Kidney tubule cell (primary cell): ENCODE measurements around the gene GTSE1.
A peak's percentile ranks its signal among the peaks of the same experiment; 100 is the strongest.

ENCODE experiments used
- DNase-seq: peaks from one replicate; pipeline ENCODE4 v3.0.0-alpha.2; 2018; ENCODE audit warnings: low spot score

GTSE1 gene

DNA sequence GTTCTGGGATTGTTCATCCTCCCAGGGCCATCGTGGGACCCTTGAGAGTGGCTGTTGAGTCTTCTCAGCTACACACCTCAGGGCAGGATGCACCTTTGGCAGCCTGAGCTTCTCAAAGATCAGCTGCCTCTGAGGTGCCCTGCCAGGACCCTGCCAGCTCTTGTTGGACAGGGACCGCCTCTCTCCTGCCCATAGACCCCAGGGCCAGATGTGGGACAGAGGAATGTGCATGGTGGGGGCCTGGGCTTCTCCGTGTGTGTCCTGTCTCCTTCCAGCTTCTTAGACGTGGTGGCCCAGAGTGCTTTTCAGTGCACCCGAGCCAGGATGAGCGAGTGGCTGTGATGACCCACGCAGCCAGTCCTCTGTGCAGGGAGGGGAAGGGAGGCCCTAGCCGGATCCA lies 32.9 kb downstream of the GTSE1 start:
- DNase-seq: no peak

DNA sequence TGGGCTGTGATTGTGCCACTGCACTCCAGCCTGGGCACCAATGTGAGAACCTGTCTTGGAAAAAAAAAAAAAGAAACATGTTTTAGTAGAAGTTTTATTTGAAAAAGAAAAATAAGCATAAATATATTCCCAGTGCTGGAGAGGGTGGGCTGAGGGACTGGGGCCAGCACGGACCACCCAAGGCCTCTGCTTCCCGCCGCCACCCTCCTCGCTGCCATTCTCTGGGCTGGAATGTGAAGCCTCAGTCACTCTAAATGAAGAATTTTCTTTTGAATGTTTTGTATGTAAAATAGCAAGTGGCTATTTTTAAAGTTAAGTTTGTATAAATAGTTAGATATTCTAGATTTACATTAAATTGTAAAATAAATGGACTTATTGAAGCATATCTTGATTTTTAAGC lies 33.8 kb downstream of the GTSE1 start:
- no peak for DNase-seq

DNA sequence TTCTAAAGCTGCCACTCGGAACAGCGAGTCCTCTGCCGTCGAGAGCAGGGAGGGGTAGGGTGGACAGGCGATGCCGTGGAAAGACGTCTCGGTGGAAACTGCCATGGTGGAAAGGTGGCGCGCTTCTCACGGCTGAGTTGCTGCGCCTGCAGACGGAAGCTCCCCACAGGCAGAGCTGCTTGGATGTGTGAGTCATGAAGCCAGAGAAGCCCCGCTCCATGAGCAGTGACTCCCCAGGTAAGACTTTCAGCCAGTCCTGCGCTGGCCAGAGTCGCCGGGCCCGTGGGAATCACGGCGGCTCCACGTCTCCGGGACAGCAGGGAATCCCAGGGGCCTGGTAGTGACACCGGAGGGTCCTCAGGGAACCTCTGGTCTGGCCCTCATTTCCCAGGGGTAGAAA lies 34.8 kb downstream of the GTSE1 start:
- no peak for DNase-seq

DNA sequence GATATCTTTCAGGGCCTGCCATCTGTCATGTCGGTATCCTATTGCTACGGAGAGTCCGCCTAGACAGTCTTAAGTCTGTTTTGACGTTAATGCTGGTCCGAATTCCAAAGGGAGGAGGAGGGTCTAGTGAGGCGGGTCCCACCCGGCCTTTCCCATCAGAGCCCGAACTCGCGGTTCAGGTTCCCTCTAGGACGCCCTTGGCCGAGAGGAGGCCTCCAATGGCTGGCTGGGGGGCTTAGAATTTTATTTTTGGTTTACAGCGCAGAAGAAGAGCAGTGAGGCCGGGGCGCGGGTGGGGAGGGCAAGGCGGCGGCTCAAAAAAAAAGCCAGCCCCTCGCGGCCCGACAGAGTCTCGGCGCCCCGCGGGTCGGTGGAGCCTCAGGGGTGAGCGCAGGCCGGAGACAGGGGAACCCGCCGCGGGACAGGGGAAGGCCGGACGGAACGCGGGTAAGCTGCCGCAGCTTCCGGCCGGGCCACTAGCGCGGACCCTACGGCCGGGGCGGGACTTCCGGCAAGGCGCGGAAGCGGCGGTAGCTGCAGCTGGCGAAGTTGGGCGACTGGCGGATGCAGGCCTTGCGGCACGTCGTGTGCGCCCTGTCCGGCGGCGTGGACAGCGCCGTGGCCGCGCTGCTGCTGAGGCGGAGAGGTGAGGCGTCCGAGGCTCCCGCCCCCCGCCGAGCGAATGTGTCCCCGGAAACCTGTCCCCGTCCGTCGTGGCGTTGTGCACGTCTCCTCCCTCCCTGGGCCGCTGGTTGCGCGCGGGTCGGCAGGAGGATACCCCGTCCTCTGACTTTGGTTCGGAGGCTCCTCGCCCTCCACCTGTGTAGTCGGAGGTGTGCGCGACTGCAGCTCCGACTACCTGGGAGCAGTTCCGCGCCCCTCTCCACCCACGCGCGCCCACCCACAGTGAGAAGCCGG lies 38.8 kb downstream of the GTSE1 start, which contains the start of gene TRMU:
Gene TRMU (plus strand): TSS at position 514 of the 918 bp plus-strand sequence. CDS start 51 bp downstream, at position 565.
- peak; percentile 91 for DNase-seq

DNA sequence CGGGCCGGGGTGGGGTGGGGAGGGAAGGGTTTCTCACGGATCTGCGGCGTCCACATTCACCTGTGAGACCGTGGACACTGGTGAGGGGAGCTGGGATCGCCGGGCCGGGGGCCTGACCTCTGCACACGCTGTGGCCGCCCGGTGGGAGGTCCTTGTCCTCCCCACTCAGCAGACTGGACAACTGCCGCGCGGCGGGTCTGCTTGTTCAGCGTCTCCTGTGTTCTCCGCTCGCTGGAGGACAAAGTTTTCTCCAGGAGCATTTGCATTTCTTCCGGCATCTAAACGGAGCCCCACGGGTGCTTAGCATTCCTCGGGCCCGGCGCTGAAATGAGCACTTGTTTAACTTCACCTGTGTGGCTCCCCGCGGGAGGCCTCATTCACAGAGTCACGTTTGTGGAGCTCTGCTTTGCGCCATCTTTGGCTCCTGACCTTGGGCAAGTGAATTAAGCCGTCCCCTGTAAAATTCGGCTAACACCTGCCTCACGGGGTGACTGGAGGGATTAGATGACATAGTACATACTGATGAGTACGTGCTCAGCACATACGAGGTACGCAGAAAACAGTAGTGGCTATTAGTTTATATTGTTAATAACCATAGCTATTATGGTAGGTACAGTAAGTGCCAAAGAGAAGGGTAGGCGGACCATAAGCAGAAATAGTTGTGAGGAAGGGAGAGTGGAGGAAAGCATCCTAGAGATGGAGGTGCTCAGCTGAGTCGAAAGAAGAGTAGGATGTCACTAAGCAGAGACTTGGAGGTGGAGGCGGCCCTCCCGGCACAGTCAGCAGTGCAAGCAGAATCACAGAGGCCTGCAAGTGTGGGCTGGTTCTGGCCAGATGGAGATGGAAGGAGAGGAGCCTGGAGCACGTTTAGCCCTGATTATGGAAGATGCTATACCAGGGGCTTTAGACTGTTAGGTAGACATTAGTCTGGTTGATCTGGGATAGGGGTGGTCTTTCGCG lies 39.7 kb downstream of the GTSE1 start:
- DNase-seq: peak; percentile 43

DNA sequence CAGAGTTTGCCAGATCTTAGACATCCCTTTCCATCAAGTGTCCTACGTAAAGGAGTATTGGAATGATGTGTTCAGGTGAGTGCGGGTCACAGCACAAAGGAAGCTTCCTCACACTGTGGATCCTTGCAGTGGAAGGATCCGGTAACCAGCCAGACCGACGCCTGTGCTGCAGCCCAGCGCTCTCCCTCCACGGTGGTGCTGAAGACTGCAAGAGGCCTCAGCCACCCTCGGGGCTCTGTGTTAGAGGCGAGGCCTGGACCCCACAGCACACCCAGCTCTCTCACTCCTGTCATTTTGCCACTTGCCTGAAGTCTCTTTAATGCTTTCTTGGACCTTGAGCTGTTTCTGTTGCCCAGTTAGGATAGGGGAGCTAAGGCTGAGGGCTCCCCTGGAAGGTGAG lies 41.2 kb downstream of the GTSE1 start:
- no peak for DNase-seq

DNA sequence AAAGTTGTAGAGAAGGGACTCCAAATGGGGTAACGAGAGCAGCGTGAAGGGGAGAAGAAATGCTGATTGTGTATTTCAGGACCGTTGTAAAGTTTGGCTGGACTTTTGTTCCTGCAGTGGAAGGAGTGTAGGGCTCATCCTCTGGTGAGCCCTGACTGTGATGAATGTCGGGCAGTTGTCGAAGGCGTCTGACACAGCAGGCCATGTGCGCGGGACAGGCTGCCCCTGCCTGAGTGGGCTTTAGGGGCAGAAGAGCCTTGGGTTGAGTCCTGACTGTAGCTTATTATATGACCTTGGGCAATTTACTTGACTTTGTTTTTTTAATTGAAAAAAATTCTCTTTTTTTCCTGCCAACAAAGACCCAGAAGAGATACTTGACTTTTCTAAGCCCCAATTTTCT lies 42.0 kb downstream of the GTSE1 start:
- no peak for DNase-seq

DNA sequence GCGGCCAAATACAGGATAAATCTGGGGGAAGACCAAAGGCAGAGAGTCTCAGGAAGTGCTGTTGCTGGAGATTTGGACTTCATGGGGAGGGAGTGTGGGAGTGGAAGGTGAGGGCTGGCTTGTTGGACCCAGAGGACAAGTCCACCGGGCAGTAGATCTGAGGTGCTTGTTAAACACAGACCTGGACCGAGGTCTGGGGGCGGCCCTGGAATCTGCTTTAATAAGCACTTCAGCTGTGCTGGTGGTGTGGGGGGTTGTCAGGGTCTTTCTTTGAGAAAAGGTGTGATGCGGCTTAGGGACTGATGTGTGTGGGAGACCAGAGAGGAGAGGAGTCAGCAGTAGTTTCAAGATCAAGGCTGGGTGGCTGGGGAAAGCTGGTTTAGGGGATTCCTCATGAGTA lies 43.3 kb downstream of the GTSE1 start:
- no peak for DNase-seq

DNA sequence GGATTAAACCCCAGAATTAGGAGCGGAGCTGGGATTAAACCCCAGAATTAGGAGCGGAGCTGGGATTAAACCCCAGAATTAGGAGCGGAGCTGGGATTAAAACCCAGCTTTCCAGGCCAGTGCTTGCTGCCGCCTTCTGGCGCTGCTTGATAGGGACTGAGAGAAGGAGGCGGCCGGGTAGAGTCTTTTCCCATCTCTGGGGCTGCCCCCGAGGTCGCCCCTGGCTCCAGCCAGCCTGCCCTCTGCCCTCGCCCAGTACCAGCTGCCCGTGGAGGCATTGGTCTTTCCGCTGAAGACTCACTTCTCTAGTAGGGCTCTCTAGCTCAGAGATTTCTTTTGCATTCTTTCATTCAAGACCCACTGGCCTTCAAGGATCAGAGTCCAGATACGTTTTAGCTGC lies 44.0 kb downstream of the GTSE1 start:
- no peak for DNase-seq

DNA sequence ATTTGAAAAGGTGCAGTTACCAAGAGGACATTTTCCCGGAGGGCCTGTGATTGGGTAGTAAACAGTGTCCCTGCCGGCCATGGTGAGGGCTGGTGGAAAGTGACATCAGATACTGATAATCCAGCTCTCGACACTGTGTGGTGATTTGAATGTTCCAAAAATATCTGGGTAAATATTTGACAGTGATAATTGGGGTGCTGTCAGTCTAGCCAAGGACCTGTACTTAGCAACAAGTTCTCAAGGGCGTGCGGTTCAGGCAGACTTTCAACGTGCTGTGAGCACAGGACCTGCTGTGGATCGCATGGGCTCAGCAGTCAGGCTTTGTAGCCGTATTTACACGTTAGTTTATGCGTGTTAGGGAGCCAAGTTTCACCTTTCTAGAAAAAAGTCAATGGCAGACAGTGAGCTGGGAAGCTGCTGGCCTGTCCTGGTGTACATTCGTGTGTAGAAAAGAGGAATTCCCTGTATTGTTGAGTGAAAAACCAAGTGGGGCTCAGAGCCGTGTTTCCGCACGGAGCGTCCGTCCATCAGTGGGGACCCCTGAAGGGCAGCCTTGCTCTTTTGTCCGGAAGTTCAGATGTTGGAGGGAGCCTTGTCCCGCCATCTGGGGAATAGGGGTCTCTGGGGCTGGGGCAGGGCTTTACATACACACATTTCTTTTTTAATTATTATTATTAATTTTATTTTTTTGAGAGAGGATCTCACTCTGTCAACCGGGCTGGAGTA lies 50.2 kb downstream of the GTSE1 start:
- DNase-seq: no peak

DNA sequence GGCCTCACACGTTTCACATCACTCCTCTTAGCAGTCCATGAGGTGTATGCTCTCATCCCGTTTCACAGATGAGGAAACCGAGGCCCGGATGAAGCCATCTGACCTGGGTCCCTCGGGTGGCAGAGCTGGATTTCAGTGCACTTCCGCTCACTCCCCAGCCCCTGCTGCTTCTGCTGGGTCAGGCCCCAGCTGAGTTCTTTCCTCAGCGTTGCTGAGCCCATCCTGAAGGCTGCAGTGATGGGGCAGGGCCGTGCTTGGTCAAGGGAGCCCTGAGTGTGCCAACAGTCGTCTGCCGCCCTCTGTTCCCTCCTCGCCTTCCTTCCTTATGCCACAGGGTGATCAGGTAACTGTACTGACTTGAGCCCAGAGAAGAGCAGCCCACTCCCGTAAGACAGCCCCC lies 51.0 kb downstream of the GTSE1 start:
- no peak for DNase-seq

DNA sequence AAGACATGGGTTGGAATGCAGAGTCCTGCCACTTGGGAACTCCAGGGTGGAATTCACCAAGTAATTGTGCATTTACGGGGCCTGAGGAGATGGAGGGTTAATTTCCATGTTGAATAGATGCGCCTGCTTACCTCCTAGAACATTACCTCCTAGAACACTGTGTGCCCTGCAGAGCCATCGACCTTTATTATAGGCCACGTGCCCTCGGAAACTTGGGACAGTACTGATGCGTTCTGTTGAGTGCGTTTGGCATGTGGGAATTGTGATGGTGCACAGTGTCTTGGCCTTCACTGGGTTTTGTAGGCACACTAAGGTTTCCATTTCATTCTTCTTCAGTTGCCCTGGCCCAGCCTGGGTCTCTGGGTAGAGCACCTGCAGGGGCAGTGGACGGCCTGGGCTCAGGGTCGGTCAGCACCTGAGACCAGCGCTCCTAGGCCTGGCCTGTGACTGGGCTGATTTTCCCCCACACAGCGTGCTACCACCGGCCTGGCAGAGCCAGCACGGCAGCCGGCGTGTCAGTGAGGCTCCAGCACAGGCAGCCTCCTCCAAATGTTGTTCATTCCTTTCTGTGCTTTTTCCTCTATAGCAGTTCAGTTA lies 51.5 kb downstream of the GTSE1 start:
- DNase-seq: no peak

DNA sequence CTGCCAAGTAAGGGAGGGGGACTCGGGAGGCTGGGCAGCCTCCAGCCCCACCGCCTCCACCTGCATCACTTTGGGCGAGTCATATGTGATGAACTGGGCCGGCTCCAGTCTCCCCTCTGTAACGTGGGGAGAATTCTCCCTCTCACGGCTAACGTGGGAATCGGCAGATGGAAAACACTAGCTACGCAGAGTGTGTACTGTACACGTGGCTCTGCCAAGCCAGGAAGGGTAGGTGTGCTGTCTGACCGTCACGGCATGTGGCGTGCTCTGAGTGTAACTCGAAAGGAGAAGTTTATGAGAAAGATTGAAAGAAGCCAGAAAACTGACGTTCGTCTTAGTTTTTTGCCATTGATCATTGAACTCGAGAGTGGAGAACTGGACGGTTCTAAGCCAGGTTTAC lies 52.6 kb downstream of the GTSE1 start:
- no peak for DNase-seq

DNA sequence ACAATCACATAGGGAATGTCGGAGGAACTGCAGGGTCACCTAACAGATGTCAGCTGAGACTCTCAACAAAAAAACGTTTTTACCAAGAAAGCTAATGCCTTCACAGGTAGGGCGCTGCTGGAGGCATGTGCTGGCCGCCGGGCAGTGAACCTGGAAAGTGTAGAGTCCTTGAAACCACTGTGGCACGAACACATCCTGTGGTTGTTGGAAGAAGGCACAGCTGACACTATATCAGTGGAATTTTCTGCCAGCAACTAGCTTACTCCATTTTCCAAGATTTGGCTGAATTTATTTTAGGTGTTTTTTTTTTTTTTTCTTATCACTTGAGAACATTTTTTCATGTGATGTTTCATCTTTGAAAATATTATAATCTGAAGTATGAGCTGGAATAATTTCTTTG lies 53.0 kb downstream of the GTSE1 start:
- peak; percentile 53 for DNase-seq

DNA sequence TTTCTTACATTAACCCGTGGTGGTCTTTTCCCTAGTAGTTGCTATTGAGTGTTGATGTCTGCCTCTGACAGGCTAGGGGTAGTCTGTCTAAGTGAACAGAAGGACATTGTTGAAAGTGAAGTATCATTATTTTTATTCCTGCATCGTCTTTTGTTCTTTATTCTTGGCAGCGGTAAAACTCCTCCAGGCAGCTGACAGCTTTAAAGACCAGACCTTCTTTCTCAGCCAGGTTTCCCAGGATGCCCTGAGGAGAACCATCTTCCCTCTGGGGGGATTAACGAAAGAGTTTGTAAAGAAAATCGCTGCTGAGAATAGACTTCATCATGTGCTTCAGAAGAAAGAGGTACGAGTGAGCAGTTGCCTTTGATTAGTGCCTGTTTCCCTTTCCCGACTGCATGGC lies 53.5 kb downstream of the GTSE1 start:
- DNase-seq: no peak

DNA sequence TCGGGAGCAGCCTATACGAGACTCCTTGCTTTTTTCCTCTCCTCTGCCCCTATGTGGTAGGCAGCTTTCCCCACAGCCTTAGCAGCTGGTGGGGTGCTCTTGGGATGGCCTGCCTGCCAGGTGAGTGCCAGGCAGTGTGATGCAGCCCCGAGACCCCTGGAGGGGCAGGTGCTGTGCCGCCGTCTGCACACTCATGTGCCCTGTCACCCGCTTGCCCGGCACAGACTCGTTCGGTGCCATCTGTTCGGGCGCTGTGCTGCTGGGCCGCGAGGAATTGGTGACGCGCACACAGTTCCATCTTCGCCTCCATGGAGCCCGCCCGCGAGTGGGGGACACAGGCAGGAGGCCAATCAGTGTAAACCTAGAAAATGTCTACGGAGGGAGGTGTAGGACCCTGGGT lies 54.0 kb downstream of the GTSE1 start:
- DNase-seq: no peak

DNA sequence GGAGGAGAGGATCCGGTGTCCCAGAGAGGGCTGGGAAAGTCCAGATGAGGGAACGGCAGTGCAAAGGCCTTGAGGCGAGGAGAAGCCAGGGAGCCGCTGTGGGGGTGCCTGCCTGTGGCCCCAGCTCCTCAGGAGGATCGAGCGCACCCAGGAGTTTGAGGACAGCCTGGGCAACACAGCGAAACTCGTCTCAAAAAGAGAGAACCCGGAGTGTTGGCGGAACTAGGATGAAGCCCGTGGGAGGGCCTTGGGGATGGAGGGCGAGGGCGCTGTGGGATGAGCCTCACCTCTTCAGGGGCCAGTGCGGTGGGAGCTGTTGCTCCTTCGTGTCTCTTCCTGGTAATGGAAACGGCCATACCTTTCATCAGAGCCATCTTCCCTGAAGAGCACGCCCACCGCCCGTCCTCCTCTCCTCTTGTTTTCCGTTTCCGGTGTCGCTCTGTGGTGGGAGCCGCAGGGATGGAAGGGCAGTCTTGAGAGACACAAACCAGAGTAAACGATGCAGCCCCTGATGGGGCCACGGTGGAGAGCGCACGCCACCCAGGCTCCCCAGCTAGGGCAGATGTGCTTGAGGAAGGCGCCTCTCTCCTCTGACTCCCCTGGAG lies 54.6 kb downstream of the GTSE1 start:
- DNase-seq: no peak

DNA sequence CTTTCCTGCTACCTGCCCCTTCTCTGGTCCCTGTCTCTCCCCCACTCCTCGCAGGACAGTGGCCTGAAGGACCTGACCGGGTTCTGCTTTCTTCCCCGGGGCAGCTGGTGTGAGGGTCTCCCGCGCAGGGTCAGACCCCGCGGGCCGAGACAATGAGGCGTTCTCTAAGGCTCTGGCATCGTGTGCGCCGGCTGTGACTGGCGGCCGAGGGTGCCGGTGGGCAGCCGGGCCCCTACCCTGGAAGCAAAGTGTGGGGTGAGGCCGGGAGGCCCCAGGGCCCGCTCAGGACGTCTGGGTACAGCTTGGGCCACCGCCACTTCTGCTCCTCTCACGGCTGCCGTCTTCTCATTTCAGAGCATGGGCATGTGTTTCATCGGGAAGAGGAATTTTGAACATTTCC lies 55.1 kb downstream of the GTSE1 start:
- DNase-seq: no peak

DNA sequence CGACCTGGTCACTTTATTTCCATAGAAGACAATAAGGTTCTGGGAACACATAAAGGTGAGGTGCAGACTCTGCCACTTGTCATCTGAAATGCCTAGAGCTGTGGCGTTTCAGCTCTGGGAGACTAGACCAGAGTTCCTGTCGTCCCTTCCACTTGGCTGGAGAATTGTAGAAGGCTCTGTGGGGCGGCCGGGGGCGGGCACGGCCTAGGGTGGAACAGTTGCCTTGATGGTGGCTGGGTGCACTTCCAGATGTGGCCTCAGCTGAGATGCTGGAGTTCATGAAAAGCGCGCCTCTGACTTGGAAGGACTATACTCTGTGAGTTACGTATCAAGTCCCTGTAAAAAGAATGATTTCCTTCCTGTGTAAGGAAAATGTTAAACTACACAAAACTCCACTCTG lies 55.6 kb downstream of the GTSE1 start:
- DNase-seq: no peak

DNA sequence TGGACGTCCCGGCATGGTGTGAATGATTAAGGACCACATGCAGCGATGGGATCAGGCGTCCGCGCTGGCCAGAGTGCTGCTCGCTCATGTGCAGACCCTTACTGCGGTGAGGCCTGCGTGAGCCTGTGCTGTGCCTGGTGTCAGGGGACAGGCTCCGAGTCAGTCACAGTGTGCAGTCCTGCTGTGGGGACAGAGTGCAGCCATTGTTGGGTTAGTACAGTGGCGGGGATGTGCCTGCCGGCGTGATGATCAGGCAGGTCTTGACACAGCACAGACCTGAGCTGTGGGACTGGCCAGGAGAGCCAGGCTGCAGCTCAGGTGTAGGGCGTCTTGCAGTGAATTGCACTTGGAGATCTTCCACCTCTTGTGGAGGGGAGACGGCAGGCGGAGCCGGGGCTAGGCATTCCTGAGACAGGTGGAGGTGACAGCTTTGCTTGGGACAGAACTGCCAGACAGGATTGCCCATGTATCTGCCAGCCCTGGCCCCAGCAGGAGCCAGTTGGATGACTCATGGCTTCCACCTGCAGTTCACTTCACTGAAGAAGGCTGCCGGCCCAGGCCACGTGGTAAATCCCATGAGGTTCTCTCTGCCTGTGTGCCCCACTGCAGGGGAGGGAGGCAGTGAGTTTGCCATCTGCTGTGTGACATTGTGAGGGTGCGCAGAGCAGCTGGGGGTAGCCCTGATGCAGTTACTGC lies 56.2 kb downstream of the GTSE1 start:
- DNase-seq: peak; percentile 88
